HG03469 (cell line): ENCODE measurements around the gene TRIM41.

Source experiments
- ATAC-seq: cut with Tn5 transposase; IDR thresholded peaks from one replicate; pipeline ENCODE4 v1.9.1; 2021; ENCODE audit warnings: mild to moderate bottlenecking, moderate library complexity, moderate number of reproducible peaks; ENCODE audit not compliant: unreplicated experiment

The TRIM41 gene

GRCh38 chr5:181192337-181193046, 30.6 kb upstream of the TRIM41 start:
- no peak for ATAC-seq

- no peak for ATAC-seq
Measured at GRCh38 chr5:181193656-181194055, 29.4 kb upstream of the TRIM41 start.

GRCh38 chr5:181194489-181195248, 28.4 kb upstream of the TRIM41 start:
- no peak for ATAC-seq

- ATAC-seq = no peak
Measured at GRCh38 chr5:181195249-181195761, 27.8 kb upstream of the TRIM41 start.

GRCh38 chr5:181197326-181197951, 25.6 kb upstream of the TRIM41 start:
- no peak for ATAC-seq

- ATAC-seq = no peak
Measured at GRCh38 chr5:181198106-181198685, 24.9 kb upstream of the TRIM41 start.

GRCh38 chr5:181198905-181199519, 24.1 kb upstream of the TRIM41 start:
- peak; percentile 55 for ATAC-seq

GRCh38 chr5:181199881-181200638, 23.0 kb upstream of the TRIM41 start:
- no peak for ATAC-seq

- ATAC-seq = no peak
Measured at GRCh38 chr5:181200816-181201215, 22.3 kb upstream of the TRIM41 start.

GRCh38 chr5:181203093-181203711, 19.9 kb upstream of the TRIM41 start:
- ATAC-seq = no peak

- no peak for ATAC-seq
Measured at GRCh38 chr5:181203777-181204112, 19.3 kb upstream of the TRIM41 start.

- ATAC-seq = no peak
Measured at GRCh38 chr5:181204113-181204825, 18.8 kb upstream of the TRIM41 start.

- no peak for ATAC-seq
Measured at GRCh38 chr5:181204826-181205760, 18.0 kb upstream of the TRIM41 start, which contains the start of gene TRIM7. Gene TRIM7 (minus strand): TSS chr5:181205196. CDS start chr5:181205110, 86 bp downstream.

- ATAC-seq = no peak
Measured at GRCh38 chr5:181205761-181206649, 17.1 kb upstream of the TRIM41 start.

- ATAC-seq = no peak
Measured at GRCh38 chr5:181207214-181207959, 15.7 kb upstream of the TRIM41 start.

GRCh38 chr5:181207960-181208253, 15.2 kb upstream of the TRIM41 start:
- no peak for ATAC-seq
